Uterus (tissue), 4 donors: ENCODE data around the gene RFTN2. TPM values are rescaled to one million over a fixed set of nuclear protein-coding genes. Genes with fewer than 3 reads are reported as not detected.
"Not testable (repeated sequence)": the region's sequence is repeated elsewhere in the genome, so short reads cannot be mapped to it uniquely, and the experiment has no call there.

ENCODE experiments used
- DNase-seq, 2 donors: peaks; one replicate each; pipeline ENCODE4 v3.0.0-alpha.2; 2019 to 2020
- H3K27ac ChIP-seq, 2 donors: fragments of 200-600 bp; sonication (generic); 1 replicate in 1 of 2; 2 replicates in 1 of 2; pipeline ENCODE4 v1.5.1; 2016 to 2018
- H3K27me3 ChIP-seq, 2 donors: fragments of 200-600 bp; sonication (generic); one replicate each; pipeline ENCODE4 v1.5.1; 2018 to 2019; ENCODE audit warnings: control low read depth in 1 of 2
- H3K36me3 ChIP-seq, 2 donors: fragments of 200-600 bp; sonication (generic); one replicate each; pipeline ENCODE4 v1.5.1; 2019; ENCODE audit warnings: control low read depth in 1 of 2
- H3K4me1 ChIP-seq, 2 donors: fragments of 200-600 bp; sonication (generic); one replicate each; pipeline ENCODE4 v1.5.1; 2018 to 2019; ENCODE audit warnings: control low read depth in 1 of 2
- H3K4me3 ChIP-seq, 2 donors: fragments of 200-600 bp; sonication (generic); 1 replicate in 1 of 2; 2 replicates in 1 of 2; pipeline ENCODE4 v1.5.1; 2018 to 2019; ENCODE audit warnings: mild to moderate bottlenecking in 1 of 2
- H3K9me3 ChIP-seq, 2 donors: fragments of 200-600 bp; sonication (generic); one replicate each; pipeline ENCODE4 v1.5.1; 2019; ENCODE audit warnings: control low read depth in 1 of 2
- POLR2A ChIP-seq, 2 donors: fragments of 450-650 bp; IDR thresholded peaks; one replicate each; pipeline ENCODE4 v1.6.1; 2016; ENCODE audit warnings: antibody characterized with exemption in 2 of 2, mild to moderate bottlenecking in 1 of 2, moderate library complexity in 1 of 2
- intact Hi-C: fragments of 100-400 bp; cut with DNase I; formaldehyde crosslinking; loops from one replicate; pipeline ENCODE4 v1.15.1; 2023; ENCODE audit warnings: low total_unique reads
- total RNA-seq, 4 donors: library from RNA; depleted of rRNA in 3 of 4; stranded (reverse); fragments of >200 nt in 3 of 4; gene quantifications; one replicate each; pipeline versions ENCODE4 v1.1.0 to v1.2.4, GENCODE V29; 2014 to 2023
- TF ChIP-seq, protein P1 (sequence below), 4 experiments: fragments of 200-600 bp in 2 of 4; fragments of 450-650 bp in 2 of 4; sonication (generic) in 2 of 4; IDR thresholded peaks; one replicate each; pipeline ENCODE4 v1.5.1; 2016 to 2019; ENCODE audit warnings: antibody characterized with exemption in 4 of 4, mild to moderate bottlenecking in 2 of 4, moderate library complexity in 1 of 4
- donor health status: DM: yes; HTN: yes; CAD: no.

Gene RFTN2
- total RNA-seq, 4 donors from 2014 or later = 2.0 to 26.7 (median 9.5) TPM

GRCh38 chr2:197591339-197592072, 83.9 kb downstream of the RFTN2 start:
- intact Hi-C loops = no loop called here
- DNase-seq = no peak

GRCh38 chr2:197587255-197587654, 88.1 kb downstream of the RFTN2 start:
- H3K36me3 ChIP-seq, intact Hi-C loops, H3K4me1 ChIP-seq, H3K9me3 ChIP-seq, H3K4me3 ChIP-seq, H3K27ac ChIP-seq, H3K27me3 ChIP-seq, DNase-seq: not testable (repeated sequence)

More at GRCh38 chr2:197591339-197592072, 83.9 kb downstream of the RFTN2 start:
- no peaks in the 10 kb centered on the region for H3K4me1 ChIP-seq
- no peak for TF ChIP-seq POLR2A (IDR thresholded peaks at IDR 0.05)
- TF ChIP-seq, protein P1, sequence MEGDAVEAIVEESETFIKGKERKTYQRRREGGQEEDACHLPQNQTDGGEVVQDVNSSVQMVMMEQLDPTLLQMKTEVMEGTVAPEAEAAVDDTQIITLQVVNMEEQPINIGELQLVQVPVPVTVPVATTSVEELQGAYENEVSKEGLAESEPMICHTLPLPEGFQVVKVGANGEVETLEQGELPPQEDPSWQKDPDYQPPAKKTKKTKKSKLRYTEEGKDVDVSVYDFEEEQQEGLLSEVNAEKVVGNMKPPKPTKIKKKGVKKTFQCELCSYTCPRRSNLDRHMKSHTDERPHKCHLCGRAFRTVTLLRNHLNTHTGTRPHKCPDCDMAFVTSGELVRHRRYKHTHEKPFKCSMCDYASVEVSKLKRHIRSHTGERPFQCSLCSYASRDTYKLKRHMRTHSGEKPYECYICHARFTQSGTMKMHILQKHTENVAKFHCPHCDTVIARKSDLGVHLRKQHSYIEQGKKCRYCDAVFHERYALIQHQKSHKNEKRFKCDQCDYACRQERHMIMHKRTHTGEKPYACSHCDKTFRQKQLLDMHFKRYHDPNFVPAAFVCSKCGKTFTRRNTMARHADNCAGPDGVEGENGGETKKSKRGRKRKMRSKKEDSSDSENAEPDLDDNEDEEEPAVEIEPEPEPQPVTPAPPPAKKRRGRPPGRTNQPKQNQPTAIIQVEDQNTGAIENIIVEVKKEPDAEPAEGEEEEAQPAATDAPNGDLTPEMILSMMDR (IDR thresholded peaks at IDR 0.05) = no peak
- no peaks in the 10 kb centered on the region for H3K36me3 ChIP-seq
- no peak overlapping the region for H3K27ac ChIP-seq
- no peak overlapping the region for H3K4me3 ChIP-seq
- H3K9me3 ChIP-seq = no peaks in the 10 kb centered on the region
- H3K27me3 ChIP-seq = no peaks in the 10 kb centered on the region

GRCh38 chr2:197580166-197580565, 95.2 kb downstream of the RFTN2 start:
- H3K36me3 ChIP-seq, H3K4me1 ChIP-seq, DNase-seq, intact Hi-C loops, H3K4me3 ChIP-seq, H3K27me3 ChIP-seq, H3K27ac ChIP-seq, H3K9me3 ChIP-seq: not testable (repeated sequence)

DNA sequence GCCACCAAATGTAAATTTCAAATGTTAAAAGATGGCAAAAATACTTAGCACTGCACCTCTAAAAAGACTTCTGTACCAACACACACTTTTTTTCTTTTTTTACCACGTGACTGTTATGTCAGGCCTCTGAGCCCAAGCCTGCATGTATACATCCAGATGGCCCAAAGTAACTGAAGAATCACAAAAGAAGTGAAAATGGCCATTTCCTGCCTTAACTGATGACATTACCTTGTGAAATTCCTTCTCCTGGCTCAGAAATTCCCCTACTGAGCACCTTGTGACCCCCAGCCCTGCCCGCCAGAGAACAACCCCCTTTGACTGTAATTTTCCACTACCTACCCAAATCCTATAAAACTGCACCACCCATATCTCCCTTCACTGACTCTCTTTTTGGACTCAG, 97.1 kb downstream of the RFTN2 start:
- H3K4me3 ChIP-seq, H3K4me1 ChIP-seq, intact Hi-C loops, H3K27me3 ChIP-seq, H3K27ac ChIP-seq, DNase-seq, H3K36me3 ChIP-seq, H3K9me3 ChIP-seq: not testable (repeated sequence)

DNA sequence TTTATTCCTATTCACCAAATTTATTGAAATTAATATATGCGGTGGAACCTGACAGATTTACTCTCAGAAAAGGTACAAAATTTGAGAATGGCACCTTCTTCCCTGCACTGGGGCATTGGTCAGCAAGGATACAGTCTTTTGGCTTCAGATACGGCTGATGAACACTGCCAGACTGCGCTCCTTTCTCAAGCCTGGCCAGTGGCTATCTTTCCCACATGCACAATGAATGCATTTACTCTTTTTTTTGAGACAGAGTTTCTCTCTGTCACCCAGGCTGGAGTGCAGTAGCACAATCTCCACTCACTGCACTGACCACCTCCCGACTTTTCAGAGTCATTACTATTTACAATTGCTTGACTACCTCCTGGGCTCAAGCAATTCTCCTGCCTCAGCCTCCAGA, 97.9 kb downstream of the RFTN2 start:
- H3K27ac ChIP-seq = no peak overlapping the region
- H3K4me3 ChIP-seq = no peak overlapping the region
- intact Hi-C loops = no loop called here
- no peaks in the 10 kb centered on the region for H3K4me1 ChIP-seq
- no peaks in the 10 kb centered on the region for H3K9me3 ChIP-seq
- no peaks in the 10 kb centered on the region for H3K36me3 ChIP-seq
- no peaks in the 10 kb centered on the region for H3K27me3 ChIP-seq
- no peak for TF ChIP-seq POLR2A (IDR thresholded peaks at IDR 0.05)
- TF ChIP-seq, protein P1 (IDR thresholded peaks at IDR 0.05) = no peak
- DNase-seq = no peak

- intact Hi-C loops = no loop called here
- H3K4me1 ChIP-seq = no peaks in the 10 kb centered on the region
- H3K27ac ChIP-seq = no peak overlapping the region
- H3K27me3 ChIP-seq = no peaks in the 10 kb centered on the region
- DNase-seq = no peak
- H3K4me3 ChIP-seq = no peak overlapping the region
- no peak for TF ChIP-seq POLR2A (IDR thresholded peaks at IDR 0.05)
- TF ChIP-seq, protein P1 (IDR thresholded peaks at IDR 0.05) = no peak
- no peaks in the 10 kb centered on the region for H3K9me3 ChIP-seq
- H3K36me3 ChIP-seq = no peaks in the 10 kb centered on the region
Observed at GRCh38 chr2:197576631-197577030, 98.8 kb downstream of the RFTN2 start.

DNA sequence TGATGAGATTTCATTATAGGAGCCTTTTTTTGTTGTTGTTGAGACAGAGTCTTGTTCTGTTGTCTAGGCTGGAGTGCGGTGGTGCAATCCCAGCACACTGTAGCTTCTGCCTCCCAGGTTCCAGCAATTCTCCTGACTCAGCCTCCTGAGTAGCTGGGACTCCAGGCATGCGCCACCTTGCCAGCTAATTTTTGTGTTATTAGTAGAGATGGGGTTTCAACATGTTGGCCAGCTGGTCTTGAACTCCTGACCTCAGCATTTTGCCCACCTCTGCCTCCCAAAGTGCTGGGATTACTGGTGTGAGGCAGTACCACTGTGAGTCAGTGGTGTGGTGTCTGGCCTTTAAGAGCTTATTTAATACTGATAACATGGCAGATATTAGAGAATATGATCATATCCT, 99.4 kb downstream of the RFTN2 start:
- H3K27ac ChIP-seq = no peak overlapping the region
- no peaks in the 10 kb centered on the region for H3K9me3 ChIP-seq
- H3K4me3 ChIP-seq = no peak overlapping the region
- intact Hi-C loops = no loop called here
- TF ChIP-seq, protein P1 (IDR thresholded peaks at IDR 0.05) = no peak
- no peak for TF ChIP-seq POLR2A (IDR thresholded peaks at IDR 0.05)
- H3K27me3 ChIP-seq = no peaks in the 10 kb centered on the region
- no peak for DNase-seq
- no peaks in the 10 kb centered on the region for H3K4me1 ChIP-seq
- H3K36me3 ChIP-seq = no peaks in the 10 kb centered on the region
